Measurements from ENCODE around the gene LHFPL2.

LHFPL2 gene

GRCh38 chr5:78594610-78595457, 53.7 kb downstream of the LHFPL2 start:
- no peak for DNase-seq (ENCODE audit: low spot score)

DNA sequence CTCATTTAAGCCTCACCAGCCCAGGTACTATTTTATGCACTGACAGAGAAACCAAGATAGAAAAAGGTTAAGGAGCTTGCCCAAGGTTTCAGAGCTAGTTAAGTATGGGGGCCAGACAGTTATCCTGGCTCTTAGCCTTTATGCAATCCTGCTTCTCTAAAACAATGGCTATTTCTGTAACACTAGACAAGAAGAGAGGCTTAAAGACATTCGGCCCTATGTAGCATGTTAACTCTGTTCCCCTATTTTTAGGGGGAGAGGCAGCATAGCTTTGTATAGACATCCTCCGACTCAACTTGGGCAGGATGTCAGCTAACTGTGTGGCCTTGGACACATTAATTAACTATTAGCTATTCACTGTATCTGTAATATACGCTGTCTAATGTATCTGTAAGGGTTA, 54.6 kb downstream of the LHFPL2 start:
- no peak for DNase-seq (ENCODE audit: low spot score)

- DNase-seq (ENCODE audit: low spot score): no peak
These were observed 55.1 kb downstream of the LHFPL2 start for GRCh38 chr5:78593465-78593864.

GRCh38 chr5:78592735-78593386, 55.7 kb downstream of the LHFPL2 start:
- DNase-seq (ENCODE audit: low spot score): no peak

DNA sequence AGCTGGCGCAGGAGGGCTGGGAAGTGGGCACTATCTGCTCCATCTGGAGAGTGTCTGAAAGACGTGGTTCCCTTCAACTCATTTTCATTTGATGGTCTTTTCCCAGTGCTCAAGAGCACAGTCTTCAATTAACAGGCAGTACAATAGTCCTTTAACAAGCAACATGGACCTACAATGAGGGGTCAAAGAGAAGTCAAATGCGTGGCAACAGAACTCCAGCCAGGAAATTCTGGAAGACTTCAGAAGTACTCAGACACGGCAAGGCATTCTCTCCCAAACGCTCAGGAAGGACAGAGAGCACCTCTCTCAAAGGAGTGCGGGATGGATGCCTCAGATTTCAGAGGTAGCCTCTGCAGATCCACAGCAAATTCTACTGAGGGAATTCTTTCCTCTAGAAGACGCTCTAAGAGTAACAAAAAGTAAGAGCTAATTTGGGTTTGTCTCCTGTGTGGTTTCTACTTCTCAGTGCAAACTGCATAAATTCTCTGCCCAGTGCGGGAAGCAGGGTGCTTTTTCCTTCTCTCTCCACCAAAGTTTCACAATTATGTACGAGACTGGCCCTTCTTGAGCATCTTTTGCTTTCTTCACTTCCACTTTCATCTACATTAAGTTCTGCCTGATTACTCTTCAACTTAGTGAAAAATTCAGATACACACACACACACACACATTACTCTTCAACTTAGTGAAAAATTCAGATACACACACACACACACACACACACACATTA, 56.4 kb downstream of the LHFPL2 start:
- no peak for DNase-seq (ENCODE audit: low spot score)

DNA sequence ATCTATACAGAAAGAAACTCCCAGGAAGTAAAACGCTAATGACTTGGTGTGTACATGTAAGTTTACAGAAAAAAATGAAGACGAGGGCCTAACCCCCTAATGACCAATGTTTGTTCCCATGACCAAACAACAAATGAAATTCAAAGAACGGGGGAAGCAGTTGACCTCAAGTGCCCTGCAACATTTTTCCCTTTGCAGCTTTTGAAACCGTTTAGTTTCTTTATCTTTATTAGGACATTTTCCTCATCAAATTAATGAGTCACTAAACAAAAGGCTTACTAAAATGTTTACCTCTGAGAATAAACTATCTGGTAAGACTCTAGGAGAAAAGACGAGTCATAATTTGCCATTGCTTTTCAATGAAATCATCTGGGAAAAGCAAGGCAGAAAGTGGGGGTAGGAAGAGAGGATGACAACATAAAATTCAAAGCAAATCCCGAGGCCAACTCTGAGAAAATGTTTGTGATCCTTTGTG, 57.4 kb downstream of the LHFPL2 start:
- no peak for DNase-seq (ENCODE audit: low spot score)

- no peak for DNase-seq (ENCODE audit: low spot score)
These were observed 58.6 kb downstream of the LHFPL2 start for GRCh38 chr5:78589923-78590322.

DNA sequence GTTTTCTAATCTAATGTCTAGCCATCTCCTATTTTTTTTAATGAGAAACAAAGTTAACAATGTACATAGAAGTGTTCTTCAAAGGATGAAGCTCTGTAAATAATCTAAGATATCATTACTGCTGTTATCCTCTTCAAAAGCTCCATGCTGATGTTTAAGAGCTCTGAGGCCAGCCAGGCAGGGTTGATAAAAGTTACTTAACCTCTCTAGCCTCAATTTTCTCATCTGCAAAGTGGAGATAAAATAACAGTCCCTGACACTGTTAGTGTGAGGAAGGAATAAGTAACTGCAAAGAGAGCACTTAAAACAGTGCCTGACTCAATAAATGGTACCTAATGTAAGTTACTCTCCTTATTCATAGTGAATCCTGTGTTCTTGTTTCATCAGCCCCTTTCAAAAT, 60.1 kb downstream of the LHFPL2 start:
- no peak for DNase-seq (ENCODE audit: low spot score)

- no peak for DNase-seq (ENCODE audit: low spot score)
These were observed 60.7 kb downstream of the LHFPL2 start for GRCh38 chr5:78587775-78588291.

GRCh38 chr5:78587081-78587774, 61.3 kb downstream of the LHFPL2 start:
- no peak for DNase-seq (ENCODE audit: low spot score)

DNA sequence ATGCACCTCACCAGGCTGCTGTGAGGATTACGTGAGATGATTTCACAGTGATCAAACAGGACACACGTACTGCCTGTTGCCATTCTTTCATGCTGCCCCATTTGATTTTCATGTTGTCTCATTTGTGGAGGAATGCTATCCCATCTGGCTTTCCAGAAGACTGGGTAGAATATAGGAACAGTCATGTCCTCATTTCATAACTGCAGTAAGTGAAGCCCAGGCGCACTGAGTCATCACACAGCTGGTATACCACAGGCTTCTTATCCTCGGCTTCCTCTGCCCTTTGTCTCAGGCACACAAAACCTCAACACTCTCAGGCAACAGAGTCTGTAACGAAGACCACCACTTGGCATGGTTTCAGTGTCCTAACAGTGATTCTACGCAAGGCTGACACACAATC, 62.3 kb downstream of the LHFPL2 start:
- no peak for DNase-seq (ENCODE audit: low spot score)

GRCh38 chr5:78578015-78578414, 70.6 kb downstream of the LHFPL2 start:
- no peak for DNase-seq (ENCODE audit: low spot score)

GRCh38 chr5:78577071-78577807, 71.3 kb downstream of the LHFPL2 start:
- DNase-seq (ENCODE audit: low spot score): no peak

DNA sequence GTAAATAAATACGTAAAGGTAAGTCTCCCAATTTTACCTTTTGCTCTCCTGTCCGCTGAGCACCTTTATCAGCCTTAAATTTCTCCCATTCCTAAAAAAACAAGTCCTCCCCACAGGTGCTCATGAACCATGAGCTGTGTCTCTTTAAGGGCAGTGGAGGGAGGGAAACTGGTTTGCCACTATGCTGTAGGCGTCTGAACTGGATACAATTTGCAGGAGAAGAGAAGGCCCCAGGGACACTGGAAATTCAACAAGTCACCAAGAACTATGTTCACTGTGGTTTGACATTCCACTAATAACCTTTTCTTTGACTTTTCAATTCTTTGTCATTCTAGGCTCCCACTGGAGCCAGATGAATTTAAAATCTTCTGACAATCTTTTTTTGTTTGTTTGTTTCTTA, 72.2 kb downstream of the LHFPL2 start:
- DNase-seq (ENCODE audit: low spot score): no peak

GRCh38 chr5:78574731-78575161, 73.8 kb downstream of the LHFPL2 start:
- DNase-seq (ENCODE audit: low spot score): no peak

- DNase-seq (ENCODE audit: low spot score): no peak
These were observed 74.4 kb downstream of the LHFPL2 start for GRCh38 chr5:78574131-78574673.

DNA sequence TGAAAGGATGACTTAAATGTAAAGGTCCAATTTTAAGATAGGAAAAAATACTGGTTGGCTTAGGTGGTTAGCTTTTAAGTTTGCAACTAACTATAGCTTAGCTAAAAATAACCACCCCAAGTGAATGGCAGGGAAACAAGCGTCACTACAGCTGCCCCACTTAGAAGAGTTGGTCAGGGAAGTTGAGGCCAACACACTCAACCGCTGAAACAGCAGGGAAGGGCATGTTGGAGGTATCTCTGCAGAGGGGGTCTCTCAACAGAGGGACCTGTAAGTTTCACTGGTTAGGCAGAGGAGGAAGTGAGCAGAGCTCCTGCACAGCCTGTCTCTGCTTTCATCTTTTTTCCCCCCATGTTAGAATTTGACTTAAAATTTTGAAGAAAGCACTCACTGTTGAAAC, 75.3 kb downstream of the LHFPL2 start:
- no peak for DNase-seq (ENCODE audit: low spot score)

GRCh38 chr5:78570646-78571045, 77.9 kb downstream of the LHFPL2 start:
- DNase-seq (ENCODE audit: low spot score): no peak

GRCh38 chr5:78569441-78569840, 79.1 kb downstream of the LHFPL2 start:
- DNase-seq (ENCODE audit: low spot score): no peak

- DNase-seq (ENCODE audit: low spot score): no peak
These were observed 79.9 kb downstream of the LHFPL2 start for GRCh38 chr5:78568676-78569075.

GRCh38 chr5:78568212-78568611, 80.4 kb downstream of the LHFPL2 start:
- no peak for DNase-seq (ENCODE audit: low spot score)

All from CD4-positive, alpha-beta T cell treated with Interleukin-2 at 100 ng/mL for 4 hours (primary cell).